ELF-1 (cell line): ENCODE measurements around the gene MMP20.

ENCODE experiments used
- DNase-seq: peaks from one replicate; pipeline ENCODE4 v3.0.0-alpha.2; 2016; ENCODE audit warnings: low read depth, low spot score

Gene MMP20

DNA sequence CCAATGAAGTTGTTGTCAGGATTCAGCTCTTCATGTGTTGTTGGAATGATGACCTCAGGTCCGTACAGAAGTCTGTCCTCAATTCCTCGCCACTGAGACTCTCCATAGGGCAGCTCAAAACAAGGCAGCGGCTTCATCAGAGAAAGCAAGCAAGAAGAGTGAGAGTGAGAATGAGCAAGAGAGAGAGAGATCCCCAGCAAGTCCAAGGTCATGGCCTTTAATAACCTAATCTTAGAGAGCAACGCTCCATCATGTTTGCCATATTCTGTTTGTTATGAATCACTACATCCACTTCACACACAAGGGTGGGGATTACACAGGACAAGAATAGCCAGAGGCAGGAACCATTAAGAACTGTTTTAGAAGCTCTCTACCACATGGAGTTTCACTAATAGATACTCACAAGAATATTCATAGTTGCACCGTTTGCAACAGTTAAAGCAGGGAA lies 71.3 kb downstream of the MMP20 start:
- DNase-seq: no peak

DNA sequence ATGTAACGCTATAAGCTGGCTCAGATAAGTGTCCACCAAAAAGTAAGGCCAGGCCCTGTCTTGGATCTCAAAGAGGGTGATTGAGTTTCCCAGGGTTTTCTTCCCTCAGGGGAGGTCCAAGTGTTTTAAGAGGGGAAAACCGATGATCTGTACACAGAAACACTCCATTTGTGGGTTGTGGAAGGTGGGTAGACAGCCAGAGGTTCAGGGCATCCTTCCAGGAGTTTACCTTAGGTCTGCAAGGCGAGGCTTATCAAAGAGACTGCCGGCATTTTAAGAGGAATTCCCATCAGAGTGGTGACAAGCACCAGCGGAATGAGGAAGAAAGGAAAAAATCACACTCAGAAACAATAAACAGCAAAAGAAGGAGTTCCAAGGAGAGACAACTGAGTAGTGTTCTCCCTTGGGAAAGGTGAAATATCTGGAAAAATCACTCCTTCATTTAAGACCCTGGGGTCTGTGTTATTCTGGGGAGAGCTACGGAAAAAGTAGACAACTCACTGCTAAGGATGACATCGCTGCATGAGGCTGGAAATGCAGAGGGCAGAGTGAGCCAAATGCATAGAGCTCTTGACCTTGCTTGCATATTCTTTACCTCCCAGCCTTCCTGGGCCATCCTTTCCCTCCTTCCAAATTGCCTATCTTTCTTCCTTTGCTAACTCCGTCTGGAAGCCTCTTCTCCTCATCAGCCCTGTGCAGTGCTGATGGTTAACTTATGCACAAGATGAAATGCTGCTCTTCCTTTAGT lies 72.5 kb downstream of the MMP20 start:
- peak; percentile 10 for DNase-seq

DNA sequence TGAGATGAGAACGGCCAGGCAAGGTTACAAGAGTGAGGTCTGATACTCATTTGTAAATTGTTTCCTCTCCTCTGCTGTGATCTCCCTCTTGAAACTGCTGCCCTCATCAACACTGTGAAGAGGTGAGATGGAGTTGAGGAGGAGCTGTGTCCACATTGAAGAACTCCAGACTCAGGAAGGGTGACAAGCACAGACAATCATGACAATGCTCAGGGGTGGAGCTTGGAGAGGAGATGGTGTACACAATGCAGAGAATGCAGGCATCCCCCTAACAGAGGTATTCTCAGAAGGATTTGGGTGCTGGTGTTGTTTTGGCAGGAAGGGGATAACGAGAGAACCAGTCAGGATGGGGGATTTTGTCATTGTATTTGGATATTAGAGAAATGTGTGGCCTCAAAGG lies 73.1 kb downstream of the MMP20 start:
- peak; percentile 10 for DNase-seq

DNA sequence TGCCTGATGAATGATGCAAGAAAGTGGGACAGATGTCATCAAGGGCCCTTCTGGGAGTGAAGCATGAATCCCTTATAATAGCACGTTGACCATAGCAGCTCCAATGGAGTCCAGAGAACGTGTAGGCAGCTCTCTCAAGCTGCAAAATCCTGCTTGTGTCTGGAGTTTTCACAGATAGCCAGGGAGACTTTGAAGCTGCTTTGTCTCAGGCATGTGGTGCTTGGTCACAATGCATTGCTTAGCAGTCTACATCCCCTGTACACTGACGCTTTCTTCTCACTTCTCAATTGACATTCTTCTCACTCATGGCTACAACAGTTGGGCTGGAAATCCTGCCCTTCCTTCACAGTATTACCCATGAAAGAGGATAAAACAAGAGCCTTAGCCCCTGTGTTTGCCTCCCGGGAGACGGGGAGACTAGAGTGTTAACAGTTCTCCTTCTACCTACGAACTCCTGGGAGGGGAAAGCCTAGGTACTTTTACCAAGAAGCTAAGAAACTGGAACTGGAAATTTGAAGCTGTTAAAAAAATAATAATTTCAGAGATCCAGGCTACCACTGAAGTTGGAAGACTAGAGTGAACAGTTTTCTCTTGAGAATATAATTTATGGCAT lies 73.9 kb downstream of the MMP20 start:
- DNase-seq: no peak

DNA sequence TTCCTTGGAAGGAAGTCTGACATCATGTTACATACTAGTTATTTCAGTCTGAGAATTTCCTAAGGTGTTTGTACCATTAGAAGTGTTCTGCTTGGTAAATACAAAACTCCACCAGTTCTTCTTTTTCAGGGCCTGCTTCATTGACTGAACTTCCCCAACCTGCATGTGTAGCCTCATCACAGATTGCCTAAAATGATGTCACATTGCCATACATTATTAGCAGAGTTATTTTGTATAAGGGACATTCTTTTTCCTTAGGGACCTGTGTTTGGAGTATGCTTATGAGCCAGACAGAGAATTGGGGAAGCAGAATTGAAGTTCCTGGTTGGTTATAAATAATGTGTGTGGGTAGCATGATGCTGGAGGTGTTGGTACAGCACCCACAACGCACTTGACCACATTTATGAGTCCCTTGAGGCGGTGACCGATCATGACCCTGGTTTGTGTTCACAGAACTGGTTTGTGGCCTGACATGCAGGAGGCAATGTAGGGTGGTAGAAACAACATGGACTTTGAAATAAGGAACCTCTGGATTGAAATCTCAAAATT lies 78.1 kb downstream of the MMP20 start:
- no peak for DNase-seq

DNA sequence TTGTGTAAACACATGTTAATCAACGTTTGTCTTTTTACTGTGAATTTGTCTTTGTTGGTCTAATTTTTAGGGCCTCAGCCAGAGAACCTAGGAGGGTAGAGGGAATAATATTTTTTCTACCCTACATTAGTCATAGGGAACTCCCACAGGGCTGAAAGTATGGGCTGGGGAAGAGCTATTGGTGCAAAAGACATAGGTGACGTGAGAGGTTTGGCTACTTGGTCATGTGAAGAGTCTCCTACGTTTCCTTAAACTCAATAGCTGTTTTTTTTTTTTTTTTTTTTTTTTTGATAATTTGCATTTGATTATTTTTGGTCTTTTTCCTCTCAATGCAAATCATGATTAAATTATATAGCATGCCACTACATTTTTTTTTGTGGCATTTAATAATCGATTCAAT lies 78.7 kb downstream of the MMP20 start:
- DNase-seq: no peak

DNA sequence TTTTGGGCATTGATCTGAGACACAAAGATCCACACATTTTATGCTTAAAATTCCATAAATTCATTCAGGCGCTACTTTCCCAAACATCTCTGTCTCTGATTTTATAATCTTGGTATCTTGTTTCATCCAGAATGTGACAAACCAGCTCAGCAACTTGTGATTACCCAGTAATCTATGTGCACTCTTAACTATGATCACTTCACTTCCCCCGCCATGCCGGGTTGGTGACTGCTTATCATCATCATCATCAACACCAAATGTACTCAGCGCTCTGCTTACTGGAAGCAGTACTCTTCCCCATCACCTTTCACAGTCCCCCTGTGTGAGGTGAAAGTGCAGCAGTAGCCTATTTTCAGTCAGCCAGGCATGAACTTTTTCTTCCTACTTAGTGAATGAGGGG lies 79.4 kb downstream of the MMP20 start:
- DNase-seq: no peak

DNA sequence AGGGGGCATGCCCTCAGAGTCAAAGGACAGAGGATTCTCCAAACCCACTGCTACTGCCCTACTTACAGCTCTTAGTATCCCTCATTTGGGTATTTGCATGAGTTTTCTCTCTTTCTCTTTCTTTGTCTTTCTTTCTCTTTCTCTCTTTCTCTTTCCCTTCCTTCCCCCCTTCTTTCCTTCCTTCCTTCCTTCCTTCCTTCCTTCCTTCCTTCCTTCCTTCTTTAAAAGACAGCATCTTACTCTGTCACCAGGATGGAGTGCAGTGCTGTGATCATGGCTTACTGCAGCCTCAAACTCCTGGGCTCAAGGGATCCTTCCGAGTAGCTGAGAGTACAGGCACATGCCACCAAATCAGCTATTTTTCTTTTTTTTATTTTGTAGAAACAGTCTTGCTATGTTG lies 80.5 kb downstream of the MMP20 start:
- DNase-seq: no peak

DNA sequence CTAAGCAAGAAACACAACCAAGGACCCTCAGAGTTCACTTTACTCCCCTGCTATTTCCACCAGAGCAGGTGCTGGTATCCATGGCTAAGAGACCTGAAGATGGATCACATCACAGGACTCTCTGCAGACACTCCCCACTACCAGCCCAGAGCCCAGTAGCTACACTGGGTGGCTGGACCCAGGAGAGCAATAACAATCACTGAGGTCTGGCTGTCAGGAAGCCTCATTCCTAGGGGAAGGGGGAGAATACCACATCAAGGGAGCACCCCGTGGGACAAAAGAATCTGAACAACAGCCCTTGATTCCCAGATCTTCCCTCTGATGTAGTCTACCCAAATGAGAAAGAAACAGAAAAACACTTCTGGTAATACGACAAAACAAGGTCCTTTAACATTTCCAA lies 85.6 kb downstream of the MMP20 start:
- peak; percentile 33 for DNase-seq

DNA sequence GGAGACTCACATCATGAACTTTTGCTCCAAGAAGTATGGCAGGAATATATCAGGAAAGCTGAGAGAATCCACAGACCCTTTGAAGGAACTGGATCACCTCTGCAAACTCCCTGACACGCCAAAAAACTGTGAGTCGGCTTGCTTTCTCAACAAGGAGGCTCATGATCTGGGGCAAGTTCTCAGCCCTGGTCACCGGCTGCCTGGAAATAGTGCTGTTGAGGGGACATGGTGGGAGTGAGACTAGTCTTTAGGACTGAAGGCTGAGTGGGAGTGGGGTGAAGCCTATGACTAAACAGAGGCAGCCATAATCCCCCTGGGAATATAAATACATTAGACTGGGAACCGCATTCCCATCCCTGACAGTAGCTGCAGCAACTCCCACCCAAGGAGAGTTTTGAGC lies 86.2 kb downstream of the MMP20 start:
- DNase-seq: no peak

DNA sequence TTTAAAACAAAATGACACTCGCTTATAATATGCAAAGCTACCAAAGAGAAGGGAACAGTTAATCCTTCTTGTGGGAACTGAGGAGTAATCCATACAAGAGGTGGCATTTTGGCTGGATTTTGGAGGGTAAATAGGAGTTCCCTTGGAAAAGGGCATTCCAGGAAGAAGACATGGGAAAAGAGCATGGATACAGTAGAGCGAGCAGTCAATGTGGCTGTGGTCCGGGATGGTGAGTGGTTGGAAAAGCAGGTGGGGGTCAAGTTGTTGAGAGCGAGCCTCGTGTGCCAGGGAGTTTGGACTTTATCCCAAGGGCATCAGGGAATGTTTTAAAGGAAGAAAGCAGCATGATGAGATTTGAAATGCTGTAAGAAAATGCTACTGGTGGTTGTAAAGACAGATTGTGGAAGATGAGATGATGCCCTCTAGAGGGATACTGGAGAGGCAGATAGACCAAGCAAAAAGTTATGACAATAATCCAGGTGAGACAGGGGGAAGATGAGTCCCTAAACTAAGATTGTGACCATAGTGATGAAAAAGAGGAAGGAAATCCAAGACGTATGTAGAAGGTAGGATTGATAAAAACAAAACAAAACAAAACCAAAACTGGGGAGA lies 90.8 kb downstream of the MMP20 start:
- DNase-seq: no peak

DNA sequence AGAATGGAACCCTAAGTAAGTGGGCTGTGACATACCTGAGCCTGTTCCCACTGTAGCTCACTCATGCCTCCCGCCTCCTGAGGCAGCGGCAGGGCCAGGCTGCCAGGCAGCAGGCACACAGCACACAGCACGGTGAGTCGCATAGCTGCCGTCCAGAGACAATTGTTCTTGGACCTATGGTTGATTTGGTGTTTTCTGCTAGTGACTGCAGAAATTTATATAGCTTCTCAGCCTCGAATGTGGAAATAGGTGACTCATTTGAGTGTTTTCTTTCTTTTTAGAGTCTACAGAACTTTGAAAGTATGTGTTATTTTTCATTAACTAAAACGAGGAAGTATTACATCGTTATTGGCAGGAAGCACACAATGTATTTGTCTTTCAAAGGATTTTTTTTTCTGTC lies 94.6 kb downstream of the MMP20 start, which contains the start of gene MMP7:
Gene MMP7 (minus strand): TSS at position 190 of the 400 bp plus-strand sequence. CDS start 47 bp downstream, at position 143.
- no peak for DNase-seq

DNA sequence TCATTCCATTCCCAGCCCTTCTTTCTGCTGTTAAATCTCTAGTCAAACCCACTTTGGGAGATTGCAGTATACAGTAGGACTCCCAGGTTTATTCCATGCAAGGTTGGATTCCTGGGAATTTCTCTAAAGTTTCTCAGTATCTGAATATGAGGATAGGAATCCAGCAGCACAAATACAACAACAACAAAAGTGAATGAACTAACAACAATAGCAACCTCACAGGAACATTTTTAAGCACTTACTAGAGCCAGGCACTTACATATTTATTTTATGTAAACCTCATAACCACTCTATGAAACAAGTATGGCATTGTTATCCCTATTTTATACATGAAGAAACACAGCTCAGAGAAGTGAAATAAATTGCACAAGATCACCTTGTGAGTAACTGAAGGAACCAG lies 96.5 kb downstream of the MMP20 start:
- DNase-seq: no peak

DNA sequence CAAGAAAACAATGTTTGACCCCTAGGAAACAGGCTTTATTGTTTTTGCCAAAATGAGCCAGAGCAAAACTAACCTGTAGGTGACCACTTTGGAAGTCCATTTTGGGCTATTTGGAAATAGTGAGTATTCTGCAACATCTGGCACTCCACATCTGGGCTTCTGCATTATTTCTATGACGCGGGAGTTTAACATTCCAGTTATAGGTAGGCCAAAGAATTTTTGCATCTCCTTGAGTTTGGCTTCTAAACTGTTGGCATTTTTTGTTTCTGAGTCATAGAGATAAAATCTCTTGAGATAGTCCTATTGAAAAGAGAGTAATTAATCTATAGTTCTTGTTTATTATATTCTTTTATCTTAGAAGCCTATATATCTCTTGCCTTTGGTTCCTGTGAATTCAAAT lies 97.4 kb downstream of the MMP20 start:
- DNase-seq: no peak

DNA sequence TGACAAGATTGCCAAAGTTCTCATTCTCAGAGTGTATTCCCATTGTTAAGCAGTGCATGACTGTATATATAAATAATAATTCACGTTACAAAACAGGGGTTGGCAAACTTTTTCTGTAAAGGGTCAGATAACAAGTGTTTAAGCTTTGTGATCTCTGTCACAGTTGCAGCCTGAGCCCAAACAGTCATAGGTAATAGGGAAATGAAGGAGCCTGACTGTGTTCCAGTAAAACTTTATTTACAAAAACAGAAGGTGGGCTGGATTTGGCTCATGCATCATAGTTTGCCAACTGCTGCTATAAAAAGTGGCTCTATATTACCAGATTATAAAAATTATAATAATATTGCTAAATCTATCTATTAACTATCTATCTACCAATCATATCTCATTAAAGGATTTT lies 98.1 kb downstream of the MMP20 start:
- no peak for DNase-seq
